ENCODE results near the gene C14orf132.
"Not testable (repeated sequence)": the region's sequence is repeated elsewhere in the genome, so short reads cannot be mapped to it uniquely, and the experiment has no call there.

Gene C14orf132

GRCh38 chr14:96060186-96060933 is 21.2 kb downstream of the C14orf132 start:
- no peak for DNase-seq (ENCODE audit: low read depth)

GRCh38 chr14:96062010-96062409 is 22.8 kb downstream of the C14orf132 start:
- no peak for DNase-seq (ENCODE audit: low read depth)

- no peak for DNase-seq (ENCODE audit: low read depth)
Observed at GRCh38 chr14:96062506-96062905, 23.3 kb downstream of the C14orf132 start.

- DNase-seq (ENCODE audit: low read depth), result no peak
Observed at GRCh38 chr14:96064866-96065265, 25.7 kb downstream of the C14orf132 start.

GRCh38 chr14:96065661-96066459 is 26.7 kb downstream of the C14orf132 start:
- no peak for DNase-seq (ENCODE audit: low read depth)

GRCh38 chr14:96066976-96067375 is 27.8 kb downstream of the C14orf132 start:
- DNase-seq (ENCODE audit: low read depth), result no peak

- DNase-seq (ENCODE audit: low read depth), result no peak
Observed at GRCh38 chr14:96067985-96068930, 29.1 kb downstream of the C14orf132 start.

GRCh38 chr14:96069421-96069820 is 30.3 kb downstream of the C14orf132 start:
- no peak for DNase-seq (ENCODE audit: low read depth)

- no peak for DNase-seq (ENCODE audit: low read depth)
Observed at GRCh38 chr14:96071561-96071960, 32.4 kb downstream of the C14orf132 start.

- no peak for DNase-seq (ENCODE audit: low read depth)
Observed at GRCh38 chr14:96072076-96072475, 32.9 kb downstream of the C14orf132 start.

GRCh38 chr14:96072746-96073145 is 33.6 kb downstream of the C14orf132 start:
- DNase-seq (ENCODE audit: low read depth), result no peak

GRCh38 chr14:96073260-96074039 is 34.3 kb downstream of the C14orf132 start:
- not testable (repeated sequence) for DNase-seq (ENCODE audit: low read depth)

- DNase-seq (ENCODE audit: low read depth), result no peak
Observed at GRCh38 chr14:96077983-96078624, 38.9 kb downstream of the C14orf132 start.

GRCh38 chr14:96078625-96079016 is 39.5 kb downstream of the C14orf132 start:
- no peak for DNase-seq (ENCODE audit: low read depth)

- no peak for DNase-seq (ENCODE audit: low read depth)
Observed at GRCh38 chr14:96079066-96079465, 39.9 kb downstream of the C14orf132 start.

- DNase-seq (ENCODE audit: low read depth), result no peak
Observed at GRCh38 chr14:96080571-96080970, 41.4 kb downstream of the C14orf132 start.

GRCh38 chr14:96081224-96081623 is 42.1 kb downstream of the C14orf132 start:
- no peak for DNase-seq (ENCODE audit: low read depth)

- DNase-seq (ENCODE audit: low read depth), result no peak
Observed at GRCh38 chr14:96081767-96082400, 42.7 kb downstream of the C14orf132 start.

GRCh38 chr14:96082420-96083300 is 43.5 kb downstream of the C14orf132 start:
- DNase-seq (ENCODE audit: low read depth), result no peak
